Measurements from ENCODE around the gene TRPC4AP. TPM values are rescaled to one million over a fixed set of nuclear protein-coding genes. Genes with fewer than 3 reads are reported as not detected.

Gene TRPC4AP
- polyA plus RNA-seq, 2 of the 4 experiments (the other 2 are of a cell fraction), result 51.4 to 55.3 TPM

- Histone ChIP-seq H3K4me1 (no peaks in the 10 kb centered on the region), H3K4me3 (no peak overlapping the region), H3K27ac (no peak overlapping the region), H3K4me2 (no peak overlapping the region), H3K9me3 (no peaks in the 10 kb centered on the region)
- peak; percentile 13 for FAIRE-seq
- POLR2A ChIA-PET, result no interaction called here
- 91% methylated on average over 2 of the region's 2 CpGs for WGBS (ENCODE audit: missing lambda C conversion rate)
- CTCF ChIA-PET, result interaction anchor here (0.7 kb wide), 1 partner anchor 39 kb away, joined by 4 read pairs; no protein-coding TSS in a partner anchor
- DNase-seq (ENCODE audit: low read depth in 1 of 2, low spot score in 1 of 2), result no peak
- no peak for ATAC-seq
- TF ChIP-seq FOXS1 (CRISPR knock-in tag; IDR thresholded peaks at IDR 0.05) (no peak), CHD2 (IDR thresholded peaks at IDR 0.05; ENCODE audit: low read length, partially characterized antibody) (no peak), RFX5 (IDR thresholded peaks at IDR 0.05) (no peak), HDAC2 (IDR thresholded peaks at IDR 0.05) (no peak)
Observed at GRCh38 chr20:35027301-35027700, 65.3 kb downstream of the TRPC4AP start.

- H3K4me2 ChIP-seq, result no peak overlapping the region
- ChIA-PET POLR2A (no interaction called here), CTCF (interaction anchor here (1.4 kb wide), 1 partner anchor 197 kb away, joined by 4 read pairs; no protein-coding TSS in a partner anchor)
- no peak for TF ChIP-seq HOXB5 (CRISPR knock-in tag; IDR thresholded peaks at IDR 0.05)
- no peak for TF ChIP-seq PHF8 (IDR thresholded peaks at IDR 0.05; ENCODE audit: borderline replicate concordance, low read depth)
- no peak for TF ChIP-seq NR3C1 (IDR thresholded peaks at IDR 0.05)
- TF ChIP-seq HOXB13 (CRISPR knock-in tag; IDR thresholded peaks at IDR 0.05; ENCODE audit: low read depth), result no peak
- TF ChIP-seq FOSL2 (IDR thresholded peaks at IDR 0.05), result no peak
- no peak for TF ChIP-seq FOSL2 (CRISPR knock-in tag; IDR thresholded peaks at IDR 0.05)
- TF ChIP-seq RARB (CRISPR knock-in tag; IDR thresholded peaks at IDR 0.05), result no peak
- TF ChIP-seq BCL3 (IDR thresholded peaks at IDR 0.05), result no peak
- TF ChIP-seq TP53 (CRISPR knock-in tag; IDR thresholded peaks at IDR 0.05), result no peak
- TF ChIP-seq HMGXB4 (CRISPR knock-in tag; IDR thresholded peaks at IDR 0.05; ENCODE audit: borderline replicate concordance), result no peak
- TF ChIP-seq ZSCAN20 (CRISPR knock-in tag; IDR thresholded peaks at IDR 0.05), result no peak
- TF ChIP-seq CBX8 (IDR thresholded peaks at IDR 0.05), result no peak
- no peak for TF ChIP-seq CBX2 (IDR thresholded peaks at IDR 0.05; ENCODE audit: borderline replicate concordance, low read depth)
- no peak for TF ChIP-seq HEYL (CRISPR knock-in tag; IDR thresholded peaks at IDR 0.05)
- no peak for TF ChIP-seq MAFK (IDR thresholded peaks at IDR 0.05; ENCODE audit: partially characterized antibody)
- no peak for TF ChIP-seq SMC3 (IDR thresholded peaks at IDR 0.05)
- no peak for TF ChIP-seq ZNF302 (CRISPR knock-in tag; IDR thresholded peaks at IDR 0.05)
- no peak for TF ChIP-seq EHMT2 (IDR thresholded peaks at IDR 0.05; ENCODE audit: low read depth)
- no peak for TF ChIP-seq EP300 (IDR thresholded peaks at IDR 0.05)
- no peak for TF ChIP-seq FOXS1 (CRISPR knock-in tag; IDR thresholded peaks at IDR 0.05)
- TF ChIP-seq NPAS2 (CRISPR knock-in tag; IDR thresholded peaks at IDR 0.05; ENCODE audit: borderline replicate concordance), result no peak
- H3K27ac ChIP-seq, result no peak overlapping the region
- DNase-seq (ENCODE audit: low read depth in 1 of 2, low spot score in 1 of 2), result no peak
- 95% methylated on average over 3 of the region's 3 CpGs for WGBS (ENCODE audit: missing lambda C conversion rate)
- no peak overlapping the region for H3K4me3 ChIP-seq
- FAIRE-seq, result no peak
- no peaks in the 10 kb centered on the region for H3K4me1 ChIP-seq
- H3K9me3 ChIP-seq, result no peaks in the 10 kb centered on the region
- no peak for ATAC-seq
Observed at GRCh38 chr20:35025116-35025515, 67.5 kb downstream of the TRPC4AP start.

- DNase-seq (ENCODE audit: low read depth in 1 of 2, low spot score in 1 of 2), result no peak
- Histone ChIP-seq H3K4me3 (no peak overlapping the region), H3K9me3 (no peaks in the 10 kb centered on the region), H3K4me1 (no peaks in the 10 kb centered on the region), H3K27ac (no peak overlapping the region), H3K4me2 (no peak overlapping the region)
- FAIRE-seq, result no peak
- 92% methylated on average over 7 of the region's 7 CpGs for WGBS (ENCODE audit: missing lambda C conversion rate)
- no peak; a peak in 1 of 6 replicates for ATAC-seq
- CTCF ChIA-PET, result interaction anchor here (0.7 to 1.4 kb wide), 3 partner anchors 11 to 196 kb away, joined by 3 to 4 read pairs (median 4); no protein-coding TSS in a partner anchor
- POLR2A ChIA-PET, result interaction anchor here (0.6 kb wide), 1 partner anchor 26 kb away, joined by 3 read pairs; no protein-coding TSS in a partner anchor
- no peak for TF ChIP-seq POLR2AphosphoS2 (conservative IDR thresholded peaks at IDR 0.05; ENCODE audit: low read length)
- TF ChIP-seq ELK1 (IDR thresholded peaks at IDR 0.05; ENCODE audit: low read depth, low read length), result no peak
- TF ChIP-seq NR3C1 (IDR thresholded peaks at IDR 0.05), result no peak
- TF ChIP-seq POLR2A (IDR thresholded peaks at IDR 0.05; ENCODE audit: low read length), result no peak
- no peak for TF ChIP-seq HES2 (IDR thresholded peaks at IDR 0.05)
- no peak for TF ChIP-seq CTCF (IDR thresholded peaks at IDR 0.05)
- no peak for TF ChIP-seq HDAC2 (IDR thresholded peaks at IDR 0.05)
- no peak for TF ChIP-seq MAX (IDR thresholded peaks at IDR 0.05)
Observed at GRCh38 chr20:35023624-35024023, 69.0 kb downstream of the TRPC4AP start.
